ENCODE measurements around the gene S100A4. TPM values are rescaled to one million over a fixed set of nuclear protein-coding genes. Genes with fewer than 3 reads are reported as not detected.

S100A4 gene
- polyA plus RNA-seq, 1 experiment: 797 TPM

DNA sequence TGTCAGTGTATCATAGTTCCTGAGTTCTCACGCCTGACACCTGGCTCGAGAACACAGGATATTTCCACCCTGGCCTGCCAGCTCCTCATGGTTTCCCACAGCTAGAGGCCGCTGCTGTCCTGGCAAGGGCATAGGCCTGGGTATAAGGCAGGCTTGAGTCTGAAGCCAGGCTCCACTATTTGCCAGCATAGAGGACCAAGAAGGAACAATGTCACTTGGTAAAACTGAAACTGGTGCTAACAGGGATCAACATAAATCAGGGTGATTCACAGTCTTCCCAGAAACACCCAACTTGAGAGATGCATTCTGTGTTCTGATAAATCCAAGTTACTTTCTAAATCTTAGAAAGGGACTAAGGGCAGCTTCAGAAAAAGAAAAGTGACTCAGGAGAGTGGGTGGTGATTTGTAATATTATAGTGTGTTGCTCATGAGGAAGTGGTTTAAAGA is 27.0 kb upstream of the S100A4 start:
- CTCF ChIA-PET: interaction anchor here (0.6 to 6.5 kb wide), 32 partner anchors 9 to 895 kb away, joined by 3 to 223 read pairs (median 6); partner anchors contain the start of genes CHTOP, S100A1, S100A13 and S100A14
- POLR2A ChIA-PET: no interaction called here

DNA sequence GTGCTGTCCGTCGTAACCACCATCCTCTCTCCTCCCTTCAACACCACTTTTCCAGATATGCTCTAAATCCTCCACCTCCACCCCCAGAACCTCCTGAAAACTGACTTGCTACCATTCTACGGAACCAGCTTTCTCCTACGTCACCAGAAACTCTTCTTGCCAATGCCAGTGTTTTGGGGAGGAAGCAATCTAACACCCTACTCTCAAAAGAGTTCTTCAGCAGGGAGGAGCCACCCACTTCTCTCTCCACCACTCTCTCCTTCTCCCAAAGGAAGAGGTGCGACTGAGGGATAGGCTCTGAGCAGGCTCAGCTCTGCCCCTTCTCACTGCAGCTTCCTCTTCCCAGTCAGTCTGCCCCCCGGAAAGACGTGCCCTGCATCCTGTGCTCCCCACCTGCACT is 26.1 kb upstream of the S100A4 start:
- DNase-seq (ENCODE audit: low read depth): no peak
- H3K27me3 ChIP-seq (ENCODE audit: control insufficient read depth, insufficient read depth, low read length): no peaks in the 10 kb centered on the region
- ChIA-PET CTCF (interaction anchor here (0.8 to 6.5 kb wide), 26 partner anchors 10 to 451 kb away, joined by 3 to 223 read pairs (median 7); partner anchors contain the start of genes CHTOP, S100A1, S100A13 and S100A14), POLR2A (no interaction called here)
- no peaks in the 10 kb centered on the region for H3K36me3 ChIP-seq (ENCODE audit: control insufficient read depth, insufficient read depth, low read length)
- no peak overlapping the region for H3K4me3 ChIP-seq (ENCODE audit: low read depth, low read length)
- TF ChIP-seq, protein P1, sequence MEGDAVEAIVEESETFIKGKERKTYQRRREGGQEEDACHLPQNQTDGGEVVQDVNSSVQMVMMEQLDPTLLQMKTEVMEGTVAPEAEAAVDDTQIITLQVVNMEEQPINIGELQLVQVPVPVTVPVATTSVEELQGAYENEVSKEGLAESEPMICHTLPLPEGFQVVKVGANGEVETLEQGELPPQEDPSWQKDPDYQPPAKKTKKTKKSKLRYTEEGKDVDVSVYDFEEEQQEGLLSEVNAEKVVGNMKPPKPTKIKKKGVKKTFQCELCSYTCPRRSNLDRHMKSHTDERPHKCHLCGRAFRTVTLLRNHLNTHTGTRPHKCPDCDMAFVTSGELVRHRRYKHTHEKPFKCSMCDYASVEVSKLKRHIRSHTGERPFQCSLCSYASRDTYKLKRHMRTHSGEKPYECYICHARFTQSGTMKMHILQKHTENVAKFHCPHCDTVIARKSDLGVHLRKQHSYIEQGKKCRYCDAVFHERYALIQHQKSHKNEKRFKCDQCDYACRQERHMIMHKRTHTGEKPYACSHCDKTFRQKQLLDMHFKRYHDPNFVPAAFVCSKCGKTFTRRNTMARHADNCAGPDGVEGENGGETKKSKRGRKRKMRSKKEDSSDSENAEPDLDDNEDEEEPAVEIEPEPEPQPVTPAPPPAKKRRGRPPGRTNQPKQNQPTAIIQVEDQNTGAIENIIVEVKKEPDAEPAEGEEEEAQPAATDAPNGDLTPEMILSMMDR (IDR thresholded peaks at IDR 0.05; ENCODE audit: insufficient read depth, low read depth, low read length): no peak

More for the DNA sequence above, 27.0 kb upstream of the S100A4 start:
- DNase-seq (ENCODE audit: low read depth): no peak
- no peak overlapping the region for H3K4me3 ChIP-seq (ENCODE audit: low read depth, low read length)
- TF ChIP-seq, protein P1 (IDR thresholded peaks at IDR 0.05; ENCODE audit: insufficient read depth, low read depth, low read length): peak; percentile 94
- H3K27me3 ChIP-seq (ENCODE audit: control insufficient read depth, insufficient read depth, low read length): no peaks in the 10 kb centered on the region
- H3K36me3 ChIP-seq (ENCODE audit: control insufficient read depth, insufficient read depth, low read length): no peaks in the 10 kb centered on the region

DNA sequence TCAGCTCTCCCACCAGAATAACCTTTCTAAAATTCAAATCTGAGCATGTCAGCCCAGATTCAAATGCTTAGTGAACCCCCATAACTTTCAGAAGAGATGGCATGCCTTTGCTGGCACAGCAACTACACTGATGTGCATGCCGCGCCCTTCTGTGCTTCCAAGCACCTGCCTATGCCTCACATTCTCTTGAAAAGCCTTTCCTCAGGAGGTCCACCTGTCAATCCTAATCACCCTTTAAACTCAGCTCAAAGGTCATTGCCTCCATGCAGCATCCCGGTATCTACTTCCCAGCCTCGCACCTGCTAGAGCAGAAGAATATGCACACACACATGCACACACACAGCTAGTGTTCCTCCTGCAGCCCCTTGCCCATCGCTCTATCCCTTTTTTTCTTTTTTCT is 25.3 kb upstream of the S100A4 start:
- TF ChIP-seq, protein P1 (IDR thresholded peaks at IDR 0.05; ENCODE audit: insufficient read depth, low read depth, low read length): no peak
- CTCF ChIA-PET: interaction anchor here (1.0 to 6.5 kb wide), 11 partner anchors 11 to 218 kb away, joined by 3 to 223 read pairs (median 7); partner anchors contain the start of genes S100A13, S100A14, S100A16 and S100A6
- POLR2A ChIA-PET: no interaction called here
- H3K27me3 ChIP-seq (ENCODE audit: control insufficient read depth, insufficient read depth, low read length): no peaks in the 10 kb centered on the region
- H3K4me3 ChIP-seq (ENCODE audit: low read depth, low read length): no peak overlapping the region
- H3K36me3 ChIP-seq (ENCODE audit: control insufficient read depth, insufficient read depth, low read length): no peaks in the 10 kb centered on the region
- no peak for DNase-seq (ENCODE audit: low read depth)

DNA sequence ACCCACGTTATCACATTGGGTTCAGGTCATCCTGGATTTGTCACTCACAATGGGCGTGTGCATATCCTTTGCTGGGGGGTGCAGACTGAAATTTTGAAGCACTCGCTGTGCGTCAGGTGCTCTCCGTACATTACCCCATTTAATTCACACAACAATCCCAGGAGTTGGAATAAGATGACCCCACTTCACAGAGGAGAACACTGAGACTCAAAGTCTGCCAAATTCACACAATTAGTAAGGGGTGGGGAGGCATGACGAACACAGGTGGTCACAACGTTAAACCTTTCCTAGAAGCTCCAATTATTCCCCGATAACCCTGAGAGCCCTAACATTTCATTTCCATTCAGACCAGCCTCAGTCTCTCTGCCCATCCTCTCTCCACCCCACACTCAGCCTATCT is 23.9 kb upstream of the S100A4 start:
- no peak for DNase-seq (ENCODE audit: low read depth)
- no peaks in the 10 kb centered on the region for H3K27me3 ChIP-seq (ENCODE audit: control insufficient read depth, insufficient read depth, low read length)
- no peak overlapping the region for H3K4me3 ChIP-seq (ENCODE audit: low read depth, low read length)
- CTCF ChIA-PET: interaction anchor here (1.0 to 6.5 kb wide), 15 partner anchors 8 to 217 kb away, joined by 3 to 223 read pairs (median 6); partner anchors contain the start of genes S100A13, S100A14, S100A16 and S100A3
- POLR2A ChIA-PET: no interaction called here
- TF ChIP-seq, protein P1 (IDR thresholded peaks at IDR 0.05; ENCODE audit: insufficient read depth, low read depth, low read length): no peak
- H3K36me3 ChIP-seq (ENCODE audit: control insufficient read depth, insufficient read depth, low read length): no peaks in the 10 kb centered on the region

DNA sequence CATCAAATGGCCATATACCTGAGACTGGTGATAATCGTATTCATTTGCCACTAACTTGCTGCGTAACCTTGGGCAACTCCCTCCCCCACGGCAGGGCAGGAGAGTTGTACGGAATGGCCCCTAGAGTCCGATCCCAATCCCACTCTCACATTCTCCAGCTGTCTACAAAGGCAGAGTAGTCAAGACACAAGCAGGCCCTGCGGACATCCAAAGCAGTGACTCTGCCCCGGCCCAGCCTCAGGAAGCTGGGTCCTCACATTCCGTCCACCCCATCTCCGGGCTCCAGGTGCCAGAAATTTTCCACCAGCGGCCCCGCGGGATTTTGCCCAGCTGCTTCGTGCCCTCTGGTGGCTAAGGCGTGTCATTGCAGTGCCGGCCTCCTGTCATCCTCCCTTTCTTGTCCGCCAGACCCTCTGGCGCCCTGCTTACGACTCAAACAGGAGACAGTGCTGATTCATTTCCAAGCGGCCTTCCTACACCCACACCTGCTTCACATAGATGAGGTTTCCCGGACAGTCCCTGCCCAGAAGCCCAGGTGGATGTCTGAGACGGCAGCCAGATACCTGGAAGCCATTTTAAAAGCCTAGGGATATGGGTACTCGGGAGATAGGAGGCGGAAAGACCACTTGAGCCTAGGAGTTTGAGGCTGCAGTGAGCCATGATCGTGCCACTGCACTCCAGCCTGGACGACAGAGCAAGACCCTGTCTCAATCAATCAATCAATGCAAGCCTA is 22.9 kb upstream of the S100A4 start:
- TF ChIP-seq, protein P1 (IDR thresholded peaks at IDR 0.05; ENCODE audit: insufficient read depth, low read depth, low read length): peak; percentile 98
- POLR2A ChIA-PET: interaction anchor here (0.6 to 1.3 kb wide), 4 partner anchors 24 to 59 kb away, joined by 3 to 9 read pairs (median 4); partner anchors contain the start of gene S100A13
- DNase-seq (ENCODE audit: low read depth): no peak
- H3K36me3 ChIP-seq (ENCODE audit: control insufficient read depth, insufficient read depth, low read length): no peaks in the 10 kb centered on the region
- H3K4me3 ChIP-seq (ENCODE audit: low read depth, low read length): no peak overlapping the region
- CTCF ChIA-PET: interaction anchor here (0.6 to 6.5 kb wide), 25 partner anchors 9 to 421 kb away, joined by 3 to 223 read pairs (median 3); partner anchors contain the start of genes S100A13, S100A14, S100A16 and S100A3
- H3K27me3 ChIP-seq (ENCODE audit: control insufficient read depth, insufficient read depth, low read length): no peaks in the 10 kb centered on the region
